Neural cell (in vitro differentiated cells): ENCODE results near the gene FANCG. TPM values are rescaled to one million over a fixed set of nuclear protein-coding genes. Genes with fewer than 3 reads are reported as not detected.

Experiments used
- H2AFZ ChIP-seq: fragments of 200-600, 300-800 bp; sonication (generic), shearing (Covaris generic); 2 replicates; pipeline ENCODE4 v1.6.0; 2014; ENCODE audit warnings: low read depth, mild to moderate bottlenecking, antibody characterized with exemption, low read length, moderate library complexity
- H3F3A ChIP-seq: fragments of 200-600 bp; shearing (Covaris generic); 2 replicates; pipeline ENCODE4 v1.6.1; 2016; ENCODE audit warnings: mild to moderate bottlenecking, moderate library complexity, mixed read lengths, antibody characterized with exemption, low read length; ENCODE audit not compliant: insufficient read depth, poor library complexity, severe bottlenecking
- H3K27ac ChIP-seq: fragments of 200-600, 300-800 bp; sonication (generic), shearing (Covaris generic); 2 replicates; pipeline ENCODE4 v1.5.1; 2014; ENCODE audit warnings: mild to moderate bottlenecking, low read length, moderate library complexity
- H3K27me3 ChIP-seq: fragments of 300-800, 200-600 bp; sonication (generic), shearing (Covaris generic); 2 replicates; pipeline ENCODE4 v1.6.0; 2014; ENCODE audit warnings: mild to moderate bottlenecking, low read depth, low read length, moderate library complexity; ENCODE audit not compliant: insufficient read depth
- H3K36me3 ChIP-seq: fragments of 300-800, 200-600 bp; sonication (generic), shearing (Covaris generic); 2 replicates; pipeline ENCODE4 v1.5.1; 2014; ENCODE audit warnings: mild to moderate bottlenecking, antibody characterized with exemption, low read length, moderate library complexity; ENCODE audit not compliant: insufficient read depth
- H3K4me2 ChIP-seq: fragments of 300-800, 200-600 bp; sonication (generic), shearing (Covaris generic); 2 replicates; pipeline ENCODE4 v1.6.0; 2014; ENCODE audit warnings: mild to moderate bottlenecking, low read length
- H3K4me3 ChIP-seq: fragments of 300-800, 200-600 bp; sonication (generic), shearing (Covaris generic); 2 replicates; pipeline ENCODE4 v1.5.1; 2014; ENCODE audit warnings: mild to moderate bottlenecking, low read length, moderate library complexity
- H3K79me2 ChIP-seq: fragments of 200-600 bp; shearing (Covaris generic); replicated peaks from 2 replicates; pipeline ENCODE4 v1.6.0; 2014; ENCODE audit warnings: mild to moderate bottlenecking, low read length, moderate library complexity; ENCODE audit not compliant: insufficient read depth
- H3K9ac ChIP-seq: fragments of 300-800, 200-600 bp; sonication (generic), shearing (Covaris generic); 2 replicates; pipeline ENCODE4 v1.6.1; 2016; ENCODE audit warnings: mild to moderate bottlenecking, low read length, mixed read lengths
- H3K9me2 ChIP-seq: fragments of 200-600 bp; shearing (Covaris generic); 2 replicates; pipeline ENCODE4 v1.6.1; 2016; ENCODE audit warnings: mild to moderate bottlenecking, low read length, mixed read lengths; ENCODE audit not compliant: insufficient read depth
- H3K9me3 ChIP-seq: fragments of 200-600, 300-800 bp; sonication (generic), shearing (Covaris generic); 2 replicates; pipeline ENCODE4 v1.6.1; 2016; ENCODE audit warnings: mild to moderate bottlenecking, mixed run types, low read length, moderate library complexity, mixed read lengths
- H4K20me1 ChIP-seq: fragments of 200-600 bp; shearing (Covaris generic); 2 replicates; pipeline ENCODE4 v1.6.1; 2016; ENCODE audit warnings: mild to moderate bottlenecking, mixed run types; ENCODE audit not compliant: insufficient read depth
- CTCF ChIP-seq: fragments of 450-650 bp; IDR thresholded peaks from 2 replicates; pipeline ENCODE4 v1.5.1; 2014; ENCODE audit warnings: antibody characterized with exemption, mild to moderate bottlenecking, moderate library complexity; ENCODE audit not compliant: poor library complexity, severe bottlenecking
- EP300 ChIP-seq: fragments of 450-650 bp; conservative IDR thresholded peaks from 2 replicates; pipeline ENCODE4 v1.6.1; 2014; ENCODE audit warnings: antibody characterized with exemption, mild to moderate bottlenecking, moderate library complexity; ENCODE audit not compliant: poor library complexity, severe bottlenecking
- EZH2 ChIP-seq: fragments of 200-600, 300-800 bp; shearing (Covaris generic), sonication (generic); IDR thresholded peaks from 2 replicates; pipeline ENCODE4 v1.6.1; 2014; ENCODE audit warnings: antibody characterized with exemption, low read length, borderline replicate concordance, mild to moderate bottlenecking; ENCODE audit not compliant: insufficient read depth, poor library complexity, severe bottlenecking
- MXI1 ChIP-seq: fragments of 450-650 bp; conservative IDR thresholded peaks from 2 replicates; pipeline ENCODE4 v1.6.1; 2014; ENCODE audit warnings: antibody characterized with exemption, mild to moderate bottlenecking; ENCODE audit not compliant: poor library complexity, severe bottlenecking
- POLR2AphosphoS5 ChIP-seq: IDR thresholded peaks from 2 replicates; pipeline ENCODE4 v1.6.1; 2012
- RAD21 ChIP-seq: fragments of 450-650 bp; conservative IDR thresholded peaks from 2 replicates; pipeline ENCODE4 v1.6.1; 2014; ENCODE audit warnings: antibody characterized with exemption, mild to moderate bottlenecking, moderate library complexity
- REST ChIP-seq: IDR thresholded peaks from 2 replicates; pipeline ENCODE4 v1.6.1; 2012; ENCODE audit warnings: borderline replicate concordance
- SMC3 ChIP-seq: fragments of 450-650 bp; conservative IDR thresholded peaks from 2 replicates; pipeline ENCODE4 v1.6.1; 2014; ENCODE audit warnings: antibody characterized with exemption, mild to moderate bottlenecking, moderate library complexity; ENCODE audit not compliant: poor library complexity
- TAF1 ChIP-seq: IDR thresholded peaks from 2 replicates; pipeline ENCODE4 v1.6.1; 2012; ENCODE audit warnings: low read depth
- polyA plus RNA-seq: library from polyadenylated mRNA; depleted of rRNA; stranded (reverse); fragments of >200 nt; gene quantifications from 2 replicates; pipeline ENCODE4 v1.2.3, GENCODE V29; 2014

FANCG gene
- polyA plus RNA-seq, 1 donor from 2014 or later: 56.0 TPM

- no peak for TF ChIP-seq REST
Measured at GRCh38 chr9:35060548-35061207, 19.1 kb downstream of the FANCG start (continued).

GRCh38 chr9:35059438-35059837 lies 20.3 kb downstream of the FANCG start:
- H3K27ac ChIP-seq: no peak overlapping the region
- H3K9me2 ChIP-seq: no peaks in the 10 kb centered on the region
- peaks cover 20% of the 10 kb centered on the region for H3K36me3 ChIP-seq
- TF ChIP-seq REST (no peak), POLR2AphosphoS5 (no peak), EP300 (no peak), CTCF (no peak), SMC3 (no peak), EZH2 (no peak), TAF1 (no peak), MXI1 (no peak), RAD21 (no peak)
- H3K79me2 ChIP-seq: no peaks in the 10 kb centered on the region
- H3K9ac ChIP-seq: no peak overlapping the region
- H4K20me1 ChIP-seq: no peaks in the 10 kb centered on the region
- H3K27me3 ChIP-seq: no peaks in the 10 kb centered on the region
- H3K4me3 ChIP-seq: no peak overlapping the region
- no peaks in the 10 kb centered on the region for H3K9me3 ChIP-seq
- H2AFZ ChIP-seq: no peak overlapping the region
- H3F3A ChIP-seq: no peaks in the 10 kb centered on the region
- no peak overlapping the region for H3K4me2 ChIP-seq
